ENCODE results near the gene ITCH. TPM values are rescaled to one million over a fixed set of nuclear protein-coding genes. Genes with fewer than 3 reads are reported as not detected.

The ITCH gene
- total and polyA plus RNA-seq, 9 of the 15 experiments (the other 6 are each of a cell fraction or from before 2014, with no cell fraction given), result 7.5 to 53.0 (median 22.9) TPM

GRCh38 chr20:34538671-34539123 lies 175.6 kb downstream of the ITCH start (continued):
- TF ChIP-seq THRA (IDR thresholded peaks at IDR 0.05) (peak; percentile 74), NR2C2 (CRISPR knock-in tag; IDR thresholded peaks at IDR 0.05) (no peak), NR2C2 (tag; IDR thresholded peaks at IDR 0.05) (no peak), ZBTB7A (IDR thresholded peaks at IDR 0.05; ENCODE audit: borderline replicate concordance, control insufficient read depth, low read depth, low read length) (no peak), RB1 (IDR thresholded peaks at IDR 0.05; ENCODE audit: low read depth) (peak; percentile 24; the same call in 1 of the 2 replicates), TCF15 (CRISPR knock-in tag; IDR thresholded peaks at IDR 0.05) (no peak), ZBTB9 (CRISPR knock-in tag; IDR thresholded peaks at IDR 0.05) (no peak), ATF3 (IDR thresholded peaks at IDR 0.05) (0 out of 2 replicates have a peak, but pooled peaks have one; percentile 22), ATF3 (CRISPR knock-in tag; conservative IDR thresholded peaks at IDR 0.05) (no peak), RHOXF2B (CRISPR knock-in tag; conservative IDR thresholded peaks at IDR 0.05) (no peak), MTA2 (IDR thresholded peaks at IDR 0.05; ENCODE audit: low read depth) (no peak), ETV5 (CRISPR knock-in tag; IDR thresholded peaks at IDR 0.05; ENCODE audit: low read depth) (peak; percentile 40; the same call in 1 of the 2 replicates), NR2C1 (IDR thresholded peaks at IDR 0.05) (0 out of 2 replicates have a peak, but pooled peaks have one; percentile 26), NR2C1 (tag; IDR thresholded peaks at IDR 0.05) (no peak), ZNF143 (CRISPR knock-in tag; IDR thresholded peaks at IDR 0.05) (no peak), ELK1 (CRISPR knock-in tag; IDR thresholded peaks at IDR 0.05) (no peak), GATAD2A (IDR thresholded peaks at IDR 0.05) (no peak), SMAD1 (IDR thresholded peaks at IDR 0.05; ENCODE audit: low read depth, low read length, partially characterized antibody) (no peak), GATA2 (CRISPR knock-in tag; IDR thresholded peaks at IDR 0.05) (0 out of 2 replicates have a peak, but pooled peaks have one; percentile 25)
